ENCODE results near the gene IL1RAPL2.

- TF ChIP-seq CTCF (IDR thresholded peaks at IDR 0.05) (no peak), POLR2A (IDR thresholded peaks at IDR 0.05) (no peak)
These were observed 1098.2 kb downstream of the IL1RAPL2 start for GRCh38 chrX:105664243-105664642.

Measured in thyroid gland (tissue), 4 donors.